ENCODE measurements around the gene MR1. TPM values are rescaled to one million over a fixed set of nuclear protein-coding genes. Genes with fewer than 3 reads are reported as not detected.

Gene MR1
- total and polyA plus RNA-seq, 9 of the 15 experiments (the other 6 are each of a cell fraction or from before 2014, with no cell fraction given), result 9.7 to 21.7 (median 15.6) TPM

- TF ChIP-seq REST (IDR thresholded peaks at IDR 0.05; ENCODE audit: borderline replicate concordance) (no peak), REST (CRISPR knock-in tag; IDR thresholded peaks at IDR 0.05; ENCODE audit: low read depth) (0 out of 2 replicates have a peak, but pooled peaks have one; percentile 24), BHLHE40 (IDR thresholded peaks at IDR 0.05; ENCODE audit: low read length) (peak; percentile 87), ARID4B (CRISPR knock-in tag; IDR thresholded peaks at IDR 0.05) (peak; percentile 42; the same call in 1 of the 2 replicates), GATAD2B (IDR thresholded peaks at IDR 0.05; ENCODE audit: borderline replicate concordance) (peak; percentile 95)
Observed at GRCh38 chr1:181105134-181106021, 71.6 kb downstream of the MR1 start (continued).
